ENCODE data around the gene TIMM44. TPM values are rescaled to one million over a fixed set of nuclear protein-coding genes. Genes with fewer than 3 reads are reported as not detected.

The TIMM44 gene
- total RNA-seq, 1 experiment from 2014 or later = 114 TPM

- Histone ChIP-seq H2BK12ac (ENCODE audit: insufficient read length, low read depth, low read length) (no peak overlapping the region), H3K79me1 (ENCODE audit: insufficient read depth, low read depth, low read length, poor library complexity, severe bottlenecking) (no peaks in the 10 kb centered on the region), H4K91ac (ENCODE audit: insufficient read length, low read depth, low read length) (no peak overlapping the region), H4K20me1 (ENCODE audit: control insufficient read depth, insufficient read depth, insufficient read length) (no peaks in the 10 kb centered on the region), H2BK5ac (ENCODE audit: insufficient read length, low read length) (no peak overlapping the region), H3K9me3 (ENCODE audit: control insufficient read depth, low read depth, low read length) (no peaks in the 10 kb centered on the region), H2AFZ (ENCODE audit: low read length) (no peak overlapping the region), H2AK5ac (ENCODE audit: insufficient read length, low read length) (no peak overlapping the region), H3K56ac (ENCODE audit: insufficient read length, low read depth, low read length) (no peak overlapping the region), H3K4me1 (ENCODE audit: insufficient read depth, low read length) (no peaks in the 10 kb centered on the region), H3T11ph (ENCODE audit: low read length) (no peak overlapping the region), H4K5ac (ENCODE audit: insufficient read length, low read depth, low read length) (no peak overlapping the region), H3K14ac (ENCODE audit: insufficient read depth, low read length) (no peak overlapping the region), H2BK15ac (ENCODE audit: low read depth, low read length) (no peak overlapping the region), H3K4me2 (ENCODE audit: insufficient read depth, insufficient read length, low read length) (no peak overlapping the region), H3K27ac (ENCODE audit: insufficient read length, low read depth, low read length) (no peak overlapping the region), H3K9ac (ENCODE audit: extremely low read depth, insufficient read length, low read length) (no peak overlapping the region), H3K4ac (ENCODE audit: low read depth, low read length) (no peak overlapping the region), H3K27me3 (ENCODE audit: insufficient read depth, low read length) (no peaks in the 10 kb centered on the region), H3K18ac (ENCODE audit: insufficient read length, low read depth, low read length) (no peak overlapping the region), H3K23me2 (ENCODE audit: insufficient read length, low read depth, low read length, poor library complexity, severe bottlenecking) (no peaks in the 10 kb centered on the region), H3K79me2 (ENCODE audit: insufficient read depth, low read length) (no peaks in the 10 kb centered on the region), H2BK120ac (ENCODE audit: low read depth, low read length, poor library complexity, severe bottlenecking) (no peak overlapping the region), H2BK20ac (ENCODE audit: low read depth, low read length, poor library complexity, severe bottlenecking) (no peak overlapping the region), H3K23ac (ENCODE audit: insufficient read length, low read depth, low read length) (no peak overlapping the region), H4K8ac (replicated peaks; ENCODE audit: insufficient read length, low read depth, low read length) (no peak overlapping the region)
- no CpG with 5 or more reads among the region's 14 CpGs for WGBS (ENCODE audit: extremely low coverage, insufficient read length, low lambda C conversion rate)
- H3K27ac Mint-ChIP-seq = no peak overlapping the region
- no peak overlapping the region for H3K4me3 Mint-ChIP-seq
- TF ChIP-seq, protein P1, sequence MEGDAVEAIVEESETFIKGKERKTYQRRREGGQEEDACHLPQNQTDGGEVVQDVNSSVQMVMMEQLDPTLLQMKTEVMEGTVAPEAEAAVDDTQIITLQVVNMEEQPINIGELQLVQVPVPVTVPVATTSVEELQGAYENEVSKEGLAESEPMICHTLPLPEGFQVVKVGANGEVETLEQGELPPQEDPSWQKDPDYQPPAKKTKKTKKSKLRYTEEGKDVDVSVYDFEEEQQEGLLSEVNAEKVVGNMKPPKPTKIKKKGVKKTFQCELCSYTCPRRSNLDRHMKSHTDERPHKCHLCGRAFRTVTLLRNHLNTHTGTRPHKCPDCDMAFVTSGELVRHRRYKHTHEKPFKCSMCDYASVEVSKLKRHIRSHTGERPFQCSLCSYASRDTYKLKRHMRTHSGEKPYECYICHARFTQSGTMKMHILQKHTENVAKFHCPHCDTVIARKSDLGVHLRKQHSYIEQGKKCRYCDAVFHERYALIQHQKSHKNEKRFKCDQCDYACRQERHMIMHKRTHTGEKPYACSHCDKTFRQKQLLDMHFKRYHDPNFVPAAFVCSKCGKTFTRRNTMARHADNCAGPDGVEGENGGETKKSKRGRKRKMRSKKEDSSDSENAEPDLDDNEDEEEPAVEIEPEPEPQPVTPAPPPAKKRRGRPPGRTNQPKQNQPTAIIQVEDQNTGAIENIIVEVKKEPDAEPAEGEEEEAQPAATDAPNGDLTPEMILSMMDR (conservative IDR thresholded peaks at IDR 0.05) = peak; percentile 59
- no peaks in the 10 kb centered on the region for H3K9me3 Mint-ChIP-seq
- DNase-seq = no peak
- no peaks in the 10 kb centered on the region for H3K27me3 Mint-ChIP-seq (ENCODE audit: low read depth)
- H3K36me3 Mint-ChIP-seq (ENCODE audit: insufficient read depth in 1 of 3, low read depth in 3 of 3) = peaks cover 28 to 78% (median 61%) of the 10 kb centered on the region in 3 experiments; a peak in 6 of 7 replicates
- H3K4me1 Mint-ChIP-seq = peaks cover 0 to 4% of the 10 kb centered on the region in 2 experiments; a peak in 1 of 4 replicates
These were observed 10.1 kb downstream of the TIMM44 start for GRCh38 chr19:7933411-7933810.
